Measurements from ENCODE around the gene ONECUT1. TPM values are rescaled to one million over a fixed set of nuclear protein-coding genes. Genes with fewer than 3 reads are reported as not detected.

Gene ONECUT1
- total RNA-seq, 1 donor from 2014 or later, result 0.69 TPM

- Mint-ChIP-seq H3K4me1 (ENCODE audit: unreplicated experiment) (peaks cover 18% of the 10 kb centered on the region), H3K36me3 (ENCODE audit: low read depth, unreplicated experiment) (no peaks in the 10 kb centered on the region), H3K4me3 (ENCODE audit: unreplicated experiment) (no peak overlapping the region), H3K27ac (ENCODE audit: unreplicated experiment) (no peak overlapping the region), H3K9me3 (ENCODE audit: unreplicated experiment) (no peaks in the 10 kb centered on the region), H3K27me3 (ENCODE audit: unreplicated experiment) (no peaks in the 10 kb centered on the region)
- TF ChIP-seq CTCF (IDR thresholded peaks at IDR 0.05; ENCODE audit: unreplicated experiment), result no peak
- DNase-seq (ENCODE audit: low spot score), result no peak
Observed at GRCh38 chr15:52732551-52732950, 57.6 kb downstream of the ONECUT1 start.

GRCh38 chr15:52731732-52732470 is 58.2 kb downstream of the ONECUT1 start:
- Mint-ChIP-seq H3K27me3 (ENCODE audit: unreplicated experiment) (no peaks in the 10 kb centered on the region), H3K27ac (ENCODE audit: unreplicated experiment) (no peak overlapping the region), H3K4me1 (ENCODE audit: unreplicated experiment) (peaks cover 18% of the 10 kb centered on the region), H3K36me3 (ENCODE audit: low read depth, unreplicated experiment) (no peaks in the 10 kb centered on the region), H3K9me3 (ENCODE audit: unreplicated experiment) (no peaks in the 10 kb centered on the region), H3K4me3 (ENCODE audit: unreplicated experiment) (no peak overlapping the region)
- no peak for DNase-seq (ENCODE audit: low spot score)
- TF ChIP-seq CTCF (IDR thresholded peaks at IDR 0.05; ENCODE audit: unreplicated experiment), result no peak

DNA sequence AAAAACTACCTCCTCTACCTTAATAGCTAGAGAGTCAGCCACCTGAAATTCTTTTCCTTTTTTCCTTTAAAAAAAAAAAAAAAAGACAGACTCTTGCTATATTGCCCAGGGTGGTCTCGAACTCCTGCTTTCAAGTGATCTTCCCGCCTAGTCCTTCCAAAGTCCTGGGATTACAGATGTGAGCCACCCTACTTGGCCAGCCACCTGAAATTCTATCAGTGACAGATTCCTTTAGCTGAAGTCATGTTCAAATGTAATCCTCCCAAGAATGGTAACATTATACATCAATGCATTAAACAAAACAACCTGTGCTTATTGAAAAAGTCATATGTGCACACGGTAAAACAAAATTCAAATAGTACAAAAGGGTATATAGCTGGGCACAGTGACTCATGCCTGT is 59.1 kb downstream of the ONECUT1 start:
- Mint-ChIP-seq H3K27me3 (ENCODE audit: unreplicated experiment) (no peaks in the 10 kb centered on the region), H3K27ac (ENCODE audit: unreplicated experiment) (no peak overlapping the region), H3K4me1 (ENCODE audit: unreplicated experiment) (peaks cover 18% of the 10 kb centered on the region), H3K4me3 (ENCODE audit: unreplicated experiment) (no peak overlapping the region), H3K36me3 (ENCODE audit: low read depth, unreplicated experiment) (no peaks in the 10 kb centered on the region), H3K9me3 (ENCODE audit: unreplicated experiment) (no peaks in the 10 kb centered on the region)
- TF ChIP-seq CTCF (IDR thresholded peaks at IDR 0.05; ENCODE audit: unreplicated experiment), result no peak
- no peak for DNase-seq (ENCODE audit: low spot score)

DNA sequence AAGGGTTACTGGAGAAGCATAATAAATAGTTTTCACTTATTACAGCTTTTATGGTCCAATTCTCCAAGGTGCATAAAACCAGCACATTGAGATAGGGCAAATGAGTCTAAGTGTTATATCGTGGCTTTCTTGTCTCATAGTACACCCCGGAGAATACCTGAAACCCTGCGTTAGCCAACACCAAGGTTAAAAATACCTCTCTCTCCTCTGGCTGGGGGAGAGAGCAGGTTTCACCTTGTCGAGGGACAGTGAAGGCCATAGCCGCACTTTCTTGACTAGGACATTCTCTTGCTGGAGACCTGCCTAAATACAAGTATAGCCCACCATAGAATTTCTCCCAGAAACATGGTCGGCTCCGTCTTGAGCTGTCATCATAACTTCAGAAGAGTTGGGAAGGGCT is 59.5 kb downstream of the ONECUT1 start:
- Mint-ChIP-seq H3K36me3 (ENCODE audit: low read depth, unreplicated experiment) (no peaks in the 10 kb centered on the region), H3K4me3 (ENCODE audit: unreplicated experiment) (no peak overlapping the region), H3K9me3 (ENCODE audit: unreplicated experiment) (no peaks in the 10 kb centered on the region), H3K27ac (ENCODE audit: unreplicated experiment) (no peak overlapping the region), H3K4me1 (ENCODE audit: unreplicated experiment) (peaks cover 20% of the 10 kb centered on the region), H3K27me3 (ENCODE audit: unreplicated experiment) (no peaks in the 10 kb centered on the region)
- TF ChIP-seq CTCF (IDR thresholded peaks at IDR 0.05; ENCODE audit: unreplicated experiment), result no peak
- no peak for DNase-seq (ENCODE audit: low spot score)

- H3K27ac Mint-ChIP-seq (ENCODE audit: unreplicated experiment), result no peak overlapping the region
- no peaks in the 10 kb centered on the region for H3K9me3 Mint-ChIP-seq (ENCODE audit: unreplicated experiment)
- H3K36me3 Mint-ChIP-seq (ENCODE audit: low read depth, unreplicated experiment), result no peaks in the 10 kb centered on the region
- H3K4me1 Mint-ChIP-seq (ENCODE audit: unreplicated experiment), result peaks cover 20% of the 10 kb centered on the region
- TF ChIP-seq CTCF (IDR thresholded peaks at IDR 0.05; ENCODE audit: unreplicated experiment), result no peak
- H3K27me3 Mint-ChIP-seq (ENCODE audit: unreplicated experiment), result no peaks in the 10 kb centered on the region
- DNase-seq (ENCODE audit: low spot score), result no peak
- H3K4me3 Mint-ChIP-seq (ENCODE audit: unreplicated experiment), result no peak overlapping the region
Observed at GRCh38 chr15:52730173-52730572, 60.0 kb downstream of the ONECUT1 start.

Measured in endothelial cell (in vitro differentiated cells).